Measurements from ENCODE around the gene DTHD1. TPM values are rescaled to one million over a fixed set of nuclear protein-coding genes. Genes with fewer than 3 reads are reported as not detected.

DTHD1 gene
- total RNA-seq, 1 experiment from 2014 or later: not detected

- DNase-seq: no peak
- no peaks in the 10 kb centered on the region for H3K79me2 ChIP-seq (ENCODE audit: low read depth)
- intact Hi-C loops (cut with micrococcal nuclease; ENCODE audit: unreplicated experiment): no loop called here
- H3K4me1 ChIP-seq (replicated peaks; ENCODE audit: insufficient read depth): no peaks in the 10 kb centered on the region; the same call in 1 of the 2 replicates
- H2AFZ ChIP-seq: no peak overlapping the region
- H3K9me2 ChIP-seq (ENCODE audit: insufficient read depth): no peaks in the 10 kb centered on the region
- ChIA-PET CTCF (no interaction called here), POLR2A (ENCODE audit: unreplicated experiment) (interaction anchor here (0.7 kb wide), 1 partner anchor 142 kb away, joined by 3 read pairs; no protein-coding TSS in a partner anchor)
- H3K9me3 ChIP-seq (ENCODE audit: insufficient read depth, low read depth): no peaks in the 10 kb centered on the region
- TF ChIP-seq CTCF (conservative IDR thresholded peaks at IDR 0.05) (no peak), EZH2 (IDR thresholded peaks at IDR 0.05; ENCODE audit: low read depth) (no peak)
- no peak overlapping the region for H3K27ac ChIP-seq
- H3K36me3 ChIP-seq (ENCODE audit: low read depth): no peaks in the 10 kb centered on the region
- no peaks in the 10 kb centered on the region for H3K27me3 ChIP-seq (ENCODE audit: insufficient read depth, low read depth)
- no peak overlapping the region for H3K4me3 ChIP-seq
- H3K4me2 ChIP-seq: no peak overlapping the region
- no TSS peak for BruUV-seq (replicated peaks)
- H4K20me1 ChIP-seq (ENCODE audit: insufficient read depth): no peaks in the 10 kb centered on the region
- H3F3A ChIP-seq (ENCODE audit: insufficient read depth, low read depth): no peaks in the 10 kb centered on the region
These were observed 49.4 kb downstream of the DTHD1 start for GRCh38 chr4:36330796-36331195.

GRCh38 chr4:36332023-36332781, 50.8 kb downstream of the DTHD1 start:
- BruUV-seq (replicated peaks): no TSS peak
- Histone ChIP-seq H3K79me2 (ENCODE audit: low read depth) (no peaks in the 10 kb centered on the region), H3K27ac (no peak overlapping the region), H4K20me1 (ENCODE audit: insufficient read depth) (no peaks in the 10 kb centered on the region), H3K9me3 (ENCODE audit: insufficient read depth, low read depth) (no peaks in the 10 kb centered on the region), H3K4me1 (replicated peaks; ENCODE audit: insufficient read depth) (no peaks in the 10 kb centered on the region; the same call in 1 of the 2 replicates), H3K36me3 (ENCODE audit: low read depth) (no peaks in the 10 kb centered on the region), H3F3A (ENCODE audit: insufficient read depth, low read depth) (no peaks in the 10 kb centered on the region), H3K4me3 (no peak overlapping the region), H3K4me2 (no peak overlapping the region), H2AFZ (no peak overlapping the region), H3K27me3 (ENCODE audit: insufficient read depth, low read depth) (no peaks in the 10 kb centered on the region), H3K9me2 (ENCODE audit: insufficient read depth) (no peaks in the 10 kb centered on the region)
- DNase-seq: no peak
- intact Hi-C loops (cut with micrococcal nuclease; ENCODE audit: unreplicated experiment): no loop called here
- TF ChIP-seq EZH2 (IDR thresholded peaks at IDR 0.05; ENCODE audit: low read depth): no peak
- ChIA-PET POLR2A (ENCODE audit: unreplicated experiment) (interaction anchor here (0.7 kb wide), 2 partner anchors 1238 to 1384 kb away, joined by 5 to 11 read pairs; no protein-coding TSS in a partner anchor), CTCF (interaction anchor here (1.0 kb wide), 1 partner anchor 88 kb away, joined by 3 read pairs; the partner anchor contains the start of gene ARAP2)

- Histone ChIP-seq H3F3A (ENCODE audit: insufficient read depth, low read depth) (no peaks in the 10 kb centered on the region), H3K4me3 (no peak overlapping the region), H3K9me3 (ENCODE audit: insufficient read depth, low read depth) (no peaks in the 10 kb centered on the region), H3K36me3 (ENCODE audit: low read depth) (no peaks in the 10 kb centered on the region), H3K27ac (no peak overlapping the region), H3K4me2 (no peak overlapping the region), H3K79me2 (ENCODE audit: low read depth) (no peaks in the 10 kb centered on the region), H3K9me2 (ENCODE audit: insufficient read depth) (no peaks in the 10 kb centered on the region), H4K20me1 (ENCODE audit: insufficient read depth) (no peaks in the 10 kb centered on the region), H2AFZ (no peak overlapping the region), H3K27me3 (ENCODE audit: insufficient read depth, low read depth) (no peaks in the 10 kb centered on the region), H3K4me1 (replicated peaks; ENCODE audit: insufficient read depth) (no peaks in the 10 kb centered on the region; the same call in 1 of the 2 replicates)
- no TSS peak for BruUV-seq (replicated peaks)
- DNase-seq: no peak
- TF ChIP-seq EZH2 (IDR thresholded peaks at IDR 0.05; ENCODE audit: low read depth): no peak
- no peak for TF ChIP-seq CTCF (conservative IDR thresholded peaks at IDR 0.05)
- POLR2A ChIA-PET (ENCODE audit: unreplicated experiment): interaction anchor here (0.7 kb wide), 2 partner anchors 1238 to 1383 kb away, joined by 5 to 11 read pairs; no protein-coding TSS in a partner anchor
- CTCF ChIA-PET: interaction anchor here (1.0 kb wide), 1 partner anchor 89 kb away, joined by 3 read pairs; the partner anchor contains the start of gene ARAP2
- intact Hi-C loops (cut with micrococcal nuclease; ENCODE audit: unreplicated experiment): no loop called here
These were observed 51.3 kb downstream of the DTHD1 start for GRCh38 chr4:36332782-36333131.

All from PC-9 (cell line).